Effector memory CD4-positive, alpha-beta T cell (primary cell): ENCODE data around the gene SNX2.

ENCODE experiments used
- DNase-seq, 3 donors: peaks; one replicate each; pipeline ENCODE4 v3.0.0-alpha.2; 2020
- H3K27ac ChIP-seq: 2 replicates; pipeline ENCODE4 v1.7.0; 2013; ENCODE audit warnings: mild to moderate bottlenecking, low read length, moderate library complexity; ENCODE audit not compliant: insufficient read depth, poor library complexity, severe bottlenecking
- H3K27me3 ChIP-seq: replicated peaks from 2 replicates; pipeline ENCODE4 v1.7.0; 2013; ENCODE audit warnings: mild to moderate bottlenecking, low read length; ENCODE audit not compliant: insufficient read depth, control insufficient read depth, poor library complexity, severe bottlenecking
- H3K36me3 ChIP-seq: 2 replicates; pipeline ENCODE4 v1.7.0; 2013; ENCODE audit warnings: mild to moderate bottlenecking, low read length, moderate library complexity; ENCODE audit not compliant: control insufficient read depth, insufficient read depth
- H3K4me1 ChIP-seq: 2 replicates; pipeline ENCODE4 v1.7.0; 2013; ENCODE audit warnings: low read length, mild to moderate bottlenecking; ENCODE audit not compliant: control insufficient read depth, insufficient read depth, poor library complexity, severe bottlenecking
- H3K4me3 ChIP-seq: 2 replicates; pipeline ENCODE4 v1.7.0; 2013; ENCODE audit warnings: low read length, low read depth, mild to moderate bottlenecking; ENCODE audit not compliant: insufficient read depth, poor library complexity, severe bottlenecking
- H3K9me3 ChIP-seq: 2 replicates; pipeline ENCODE4 v1.7.0; 2013; ENCODE audit warnings: mild to moderate bottlenecking, low read length, moderate library complexity; ENCODE audit not compliant: control insufficient read depth

Gene SNX2

GRCh38 chr5:122766130-122766529 is 8.8 kb upstream of the SNX2 start:
- H3K27me3 ChIP-seq = no peaks in the 10 kb centered on the region
- no peak for DNase-seq
- H3K4me3 ChIP-seq = no peak overlapping the region
- no peaks in the 10 kb centered on the region for H3K36me3 ChIP-seq
- H3K4me1 ChIP-seq = no peaks in the 10 kb centered on the region
- no peaks in the 10 kb centered on the region for H3K9me3 ChIP-seq
- no peak overlapping the region for H3K27ac ChIP-seq

DNA sequence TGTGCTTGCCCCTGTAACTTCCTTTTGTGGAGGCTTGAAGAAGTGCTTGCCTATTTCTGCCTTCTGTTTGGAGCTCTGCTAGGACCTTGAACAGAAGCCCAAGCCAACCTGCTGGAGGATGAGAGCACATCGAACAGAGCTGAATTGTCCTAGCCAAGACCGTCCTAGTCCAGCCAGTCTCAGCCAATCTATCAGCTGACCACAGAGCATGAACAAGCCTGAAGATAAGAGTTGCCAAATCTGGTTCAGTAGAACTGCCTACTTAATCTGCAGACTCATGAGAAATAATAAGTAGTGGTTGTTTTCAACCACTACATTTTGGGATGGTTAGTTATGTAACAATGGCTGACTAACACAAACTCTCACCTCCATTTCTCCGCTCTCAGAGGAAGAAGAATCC is 4.4 kb upstream of the SNX2 start:
- Histone ChIP-seq H3K4me3 (no peak overlapping the region), H3K4me1 (no peaks in the 10 kb centered on the region), H3K27me3 (no peaks in the 10 kb centered on the region), H3K9me3 (no peaks in the 10 kb centered on the region), H3K27ac (no peak overlapping the region), H3K36me3 (no peaks in the 10 kb centered on the region)
- no peak for DNase-seq

DNA sequence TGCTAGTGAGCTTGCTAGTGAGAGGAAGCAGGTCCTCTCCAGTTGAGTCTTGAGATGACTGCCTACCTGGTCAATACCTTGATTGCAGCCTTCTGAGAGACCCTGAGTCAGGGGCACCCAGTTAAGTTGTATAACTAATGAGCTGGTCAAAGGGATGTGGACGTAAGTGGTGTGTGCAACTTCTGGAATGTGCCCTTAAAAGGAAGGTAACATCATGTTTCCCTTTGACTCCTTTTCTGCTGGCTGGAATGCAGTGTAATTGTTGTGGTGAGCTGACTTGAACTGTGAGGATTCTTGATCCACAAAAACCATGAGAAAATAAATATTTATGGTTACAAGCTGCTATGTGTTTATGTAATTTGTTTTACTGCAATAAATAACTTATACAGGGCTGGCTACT is 2.4 kb upstream of the SNX2 start:
- no peak for DNase-seq
- no peaks in the 10 kb centered on the region for H3K36me3 ChIP-seq
- H3K27ac ChIP-seq = no peak overlapping the region
- H3K4me1 ChIP-seq = peaks cover 10% of the 10 kb centered on the region
- no peak overlapping the region for H3K4me3 ChIP-seq
- H3K27me3 ChIP-seq = no peaks in the 10 kb centered on the region
- H3K9me3 ChIP-seq = no peaks in the 10 kb centered on the region

GRCh38 chr5:122773619-122774018 is 1.3 kb upstream of the SNX2 start:
- Histone ChIP-seq H3K27ac (no peak overlapping the region), H3K27me3 (no peaks in the 10 kb centered on the region), H3K4me3 (no peak overlapping the region), H3K4me1 (peaks cover 10% of the 10 kb centered on the region), H3K9me3 (no peaks in the 10 kb centered on the region), H3K36me3 (no peaks in the 10 kb centered on the region)
- no peak for DNase-seq

DNA sequence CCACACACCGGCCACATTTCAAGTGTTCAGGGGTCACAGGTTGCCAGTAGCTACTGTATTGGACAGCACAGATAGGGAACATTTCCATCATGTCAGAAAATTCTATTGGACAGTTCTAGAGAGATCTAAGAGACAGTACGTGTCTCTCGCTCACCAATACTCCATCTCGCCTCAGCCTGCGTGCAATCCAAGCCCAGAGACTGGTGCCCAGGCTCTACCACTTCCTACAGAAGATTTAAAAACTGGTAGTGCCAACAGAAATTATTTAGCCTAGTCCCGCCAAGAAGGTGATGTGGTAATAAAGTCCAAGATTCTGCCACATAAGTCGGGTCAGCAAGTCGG is 390 bp upstream of the SNX2 start:
- peaks cover 10% of the 10 kb centered on the region for H3K4me1 ChIP-seq
- H3K4me3 ChIP-seq = peak overlapping the region; percentile 81
- peak overlapping the region; percentile 35 for H3K27ac ChIP-seq
- no peak for DNase-seq
- H3K9me3 ChIP-seq = no peaks in the 10 kb centered on the region
- H3K36me3 ChIP-seq = no peaks in the 10 kb centered on the region
- no peaks in the 10 kb centered on the region for H3K27me3 ChIP-seq

- Histone ChIP-seq H3K4me3 (peak overlapping the region; percentile 81), H3K9me3 (no peaks in the 10 kb centered on the region), H3K27ac (peak overlapping the region; percentile 72), H3K27me3 (no peaks in the 10 kb centered on the region), H3K4me1 (peaks cover 10% of the 10 kb centered on the region), H3K36me3 (no peaks in the 10 kb centered on the region)
- no peak for DNase-seq
Observed at GRCh38 chr5:122775550-122776542, 966 bp downstream of the SNX2 start.

- H3K9me3 ChIP-seq = no peaks in the 10 kb centered on the region
Observed at GRCh38 chr5:122778157-122778556, 3.3 kb downstream of the SNX2 start.

GRCh38 chr5:122779451-122779850 is 4.6 kb downstream of the SNX2 start:
- Histone ChIP-seq H3K27ac (no peak overlapping the region), H3K27me3 (no peaks in the 10 kb centered on the region), H3K4me1 (peaks cover 10% of the 10 kb centered on the region), H3K36me3 (no peaks in the 10 kb centered on the region), H3K4me3 (no peak overlapping the region), H3K9me3 (no peaks in the 10 kb centered on the region)
- no peak for DNase-seq

More at GRCh38 chr5:122778157-122778556, 3.3 kb downstream of the SNX2 start:
- H3K36me3 ChIP-seq = no peaks in the 10 kb centered on the region
- no peak for DNase-seq
- peaks cover 10% of the 10 kb centered on the region for H3K4me1 ChIP-seq
- no peak overlapping the region for H3K4me3 ChIP-seq
- no peak overlapping the region for H3K27ac ChIP-seq
- no peaks in the 10 kb centered on the region for H3K27me3 ChIP-seq

GRCh38 chr5:122780296-122780695 is 5.4 kb downstream of the SNX2 start:
- Histone ChIP-seq H3K4me3 (no peak overlapping the region), H3K4me1 (peaks cover 10% of the 10 kb centered on the region), H3K9me3 (no peaks in the 10 kb centered on the region), H3K27ac (no peak overlapping the region), H3K27me3 (no peaks in the 10 kb centered on the region), H3K36me3 (no peaks in the 10 kb centered on the region)
- no peak for DNase-seq

GRCh38 chr5:122781465-122781864 is 6.6 kb downstream of the SNX2 start:
- H3K4me1 ChIP-seq = peaks cover 2% of the 10 kb centered on the region
- H3K27ac ChIP-seq = no peak overlapping the region

More at GRCh38 chr5:122781465-122781864, 6.6 kb downstream of the SNX2 start:
- Histone ChIP-seq H3K36me3 (no peaks in the 10 kb centered on the region), H3K4me3 (no peak overlapping the region), H3K9me3 (no peaks in the 10 kb centered on the region), H3K27me3 (no peaks in the 10 kb centered on the region)
- no peak for DNase-seq
